Amygdala (tissue), 56 donors: ENCODE data around the gene SH3RF3.
"Not testable (repeated sequence)": the region's sequence is repeated elsewhere in the genome, so short reads cannot be mapped to it uniquely, and the experiment has no call there.

ENCODE experiments used
- DNase-seq, 56 donors: peaks; one replicate each; lab custom pipeline; 2025; lab: John Stamatoyannopoulos, UW

Gene SH3RF3

DNA sequence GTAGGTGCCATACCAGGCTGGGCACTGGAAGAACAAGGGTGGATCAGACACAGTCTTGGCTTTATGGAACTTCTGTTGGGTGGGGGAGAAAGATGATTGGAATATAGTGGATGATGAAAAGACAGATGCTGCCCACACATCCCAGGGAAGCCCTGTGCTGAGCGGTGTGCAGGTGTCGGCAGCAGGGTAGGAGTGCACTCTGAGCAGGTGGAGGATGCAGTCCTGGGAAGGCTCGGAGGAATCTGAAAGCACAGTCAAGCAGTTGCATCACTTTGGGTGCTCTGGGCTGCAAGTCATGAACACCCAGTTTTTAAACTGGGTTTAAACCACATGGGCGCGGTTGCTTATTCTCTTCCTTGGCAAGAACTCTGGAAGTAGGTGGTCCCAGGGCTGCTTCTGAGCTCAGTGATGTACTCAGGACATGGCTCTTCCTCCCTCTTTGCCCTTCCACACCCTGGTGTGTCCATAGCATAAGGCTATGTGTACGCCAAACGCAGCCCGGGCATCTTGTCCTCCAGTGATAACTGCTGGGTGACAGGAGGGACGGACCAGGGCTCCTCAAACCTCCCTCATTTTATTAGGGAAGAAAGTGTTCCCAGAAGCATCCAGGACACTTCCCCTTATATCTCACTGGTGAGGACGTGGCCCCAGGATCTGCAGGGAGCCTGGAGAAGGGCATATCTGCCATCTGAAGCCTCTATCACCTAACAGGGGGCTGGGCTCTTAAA lies 84.0 kb downstream of the SH3RF3 start:
- DNase-seq, result no peak

GRCh38 chr2:109213646-109214433 lies 84.8 kb downstream of the SH3RF3 start:
- DNase-seq, result no peak

GRCh38 chr2:109214651-109215371 lies 85.8 kb downstream of the SH3RF3 start:
- no peak for DNase-seq

GRCh38 chr2:109215866-109216265 lies 86.9 kb downstream of the SH3RF3 start:
- no peak for DNase-seq

DNA sequence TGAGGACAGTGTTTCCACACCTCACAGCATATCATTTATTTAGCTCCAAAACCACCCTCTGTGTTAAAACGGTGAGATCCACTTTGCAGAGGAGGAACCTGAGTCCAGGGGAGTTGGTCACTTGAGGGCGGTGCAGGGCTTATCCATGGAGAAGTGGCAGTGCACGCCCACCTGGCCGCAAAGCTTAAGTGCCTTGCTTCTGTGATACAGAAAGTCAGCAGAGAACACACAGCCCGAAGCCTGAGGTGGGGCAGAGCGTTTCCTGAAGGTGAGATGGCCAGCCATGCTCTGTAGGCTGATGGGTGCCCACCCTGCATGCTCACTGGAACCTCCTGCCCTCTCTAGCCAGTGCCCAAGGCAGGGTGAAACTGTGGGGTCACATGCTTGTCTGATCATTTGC lies 87.3 kb downstream of the SH3RF3 start:
- DNase-seq, result no peak

- DNase-seq, result peak in 1 of 56 donors; percentile 19
These were observed 88.5 kb downstream of the SH3RF3 start for GRCh38 chr2:109217362-109218086.

- DNase-seq, result peak in 2 of 56 donors; percentile 37 to 45
These were observed 89.2 kb downstream of the SH3RF3 start for GRCh38 chr2:109218087-109218791.

GRCh38 chr2:109218792-109219126 lies 89.8 kb downstream of the SH3RF3 start:
- DNase-seq, result no peak

DNA sequence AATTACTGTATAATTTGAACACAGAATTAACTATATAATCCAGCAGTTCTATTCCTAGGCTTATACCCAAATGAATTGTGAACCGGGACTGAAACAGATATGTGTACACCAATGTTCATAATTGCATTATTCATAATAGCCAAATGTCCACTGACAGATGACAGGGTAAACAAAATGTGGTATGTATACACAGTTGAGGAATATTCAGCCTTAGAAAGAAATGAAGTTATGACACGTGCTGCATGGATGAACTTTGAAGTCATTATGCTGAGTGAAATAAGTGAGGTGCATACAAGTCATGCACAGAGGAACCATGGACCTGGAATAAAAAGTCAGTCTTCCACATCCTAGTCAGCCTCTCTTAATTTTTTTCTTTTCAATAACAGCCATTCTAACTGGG lies 91.9 kb downstream of the SH3RF3 start:
- no peak for DNase-seq

DNA sequence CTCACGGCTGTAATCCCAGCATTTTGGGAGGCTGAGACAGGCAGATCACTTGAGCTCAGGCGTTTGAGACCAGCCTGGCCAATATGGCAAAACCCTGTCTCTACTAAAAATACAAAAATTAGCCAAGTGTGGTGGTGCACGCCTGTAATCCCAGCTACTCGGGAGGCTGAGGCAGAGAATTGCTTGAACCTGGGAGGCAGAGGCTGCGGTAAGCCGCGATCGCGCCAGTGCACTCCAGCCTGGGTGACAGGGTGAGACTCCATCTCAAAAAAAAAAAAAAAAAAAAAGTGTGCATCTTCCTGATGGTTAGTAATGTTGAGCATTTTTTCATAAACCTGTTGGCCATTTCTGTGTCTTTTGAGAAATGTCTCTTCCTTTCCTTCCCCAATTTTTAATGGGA lies 92.3 kb downstream of the SH3RF3 start:
- DNase-seq, result not testable (repeated sequence)

GRCh38 chr2:109222422-109222821 lies 93.4 kb downstream of the SH3RF3 start:
- no peak for DNase-seq

DNA sequence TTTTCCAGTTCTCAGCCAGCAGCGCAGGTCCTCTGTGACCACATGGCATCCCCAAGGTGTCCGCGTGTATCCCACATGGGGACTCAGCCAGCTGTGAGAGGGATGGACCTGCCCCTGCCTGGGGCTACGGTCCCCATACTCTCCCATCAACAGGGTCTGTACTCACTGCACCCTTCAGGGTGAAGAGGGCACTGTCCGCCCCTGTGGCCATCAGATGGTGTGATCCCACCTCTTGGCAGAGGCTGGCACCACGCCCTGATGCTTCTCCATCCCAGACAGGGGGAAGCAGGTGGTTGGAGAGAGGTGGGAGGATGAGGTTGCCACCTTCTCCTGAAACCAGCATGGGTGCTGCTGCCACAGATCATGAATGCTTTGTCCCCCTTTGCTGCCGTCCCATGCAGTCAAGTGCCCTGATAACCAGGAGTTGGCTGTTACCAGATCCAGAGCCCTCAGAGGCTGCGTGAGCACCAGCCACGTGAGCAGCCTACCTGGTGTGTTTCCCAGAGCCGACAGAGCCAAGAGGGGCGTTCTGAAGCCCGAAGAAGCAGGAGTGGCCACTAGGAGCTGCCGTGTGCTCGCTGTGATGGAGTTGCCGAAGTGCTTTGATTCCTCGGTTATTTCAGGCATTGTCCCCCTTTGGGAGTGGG lies 93.9 kb downstream of the SH3RF3 start:
- no peak for DNase-seq

- no peak for DNase-seq
These were observed 94.5 kb downstream of the SH3RF3 start for GRCh38 chr2:109223490-109223889.

DNA sequence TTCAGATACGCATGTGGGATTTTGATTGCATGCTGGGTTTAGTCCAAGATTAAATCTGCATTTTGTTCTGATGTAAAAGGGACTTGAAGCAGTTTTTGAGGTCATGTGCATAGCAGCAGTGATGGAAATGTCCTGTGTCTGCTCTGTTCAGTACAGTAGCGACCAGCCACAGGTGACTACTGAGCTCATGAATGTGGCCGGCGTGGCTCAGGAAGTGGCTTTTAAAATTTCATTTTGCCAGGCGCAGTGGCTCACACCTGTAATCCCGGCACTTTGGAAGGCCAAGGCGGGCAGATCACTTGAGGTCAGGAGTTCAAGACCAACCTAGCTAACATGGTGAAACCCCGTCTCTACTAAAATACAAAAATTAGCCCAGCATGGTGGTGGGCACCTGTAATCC lies 95.3 kb downstream of the SH3RF3 start:
- not testable (repeated sequence) for DNase-seq

DNA sequence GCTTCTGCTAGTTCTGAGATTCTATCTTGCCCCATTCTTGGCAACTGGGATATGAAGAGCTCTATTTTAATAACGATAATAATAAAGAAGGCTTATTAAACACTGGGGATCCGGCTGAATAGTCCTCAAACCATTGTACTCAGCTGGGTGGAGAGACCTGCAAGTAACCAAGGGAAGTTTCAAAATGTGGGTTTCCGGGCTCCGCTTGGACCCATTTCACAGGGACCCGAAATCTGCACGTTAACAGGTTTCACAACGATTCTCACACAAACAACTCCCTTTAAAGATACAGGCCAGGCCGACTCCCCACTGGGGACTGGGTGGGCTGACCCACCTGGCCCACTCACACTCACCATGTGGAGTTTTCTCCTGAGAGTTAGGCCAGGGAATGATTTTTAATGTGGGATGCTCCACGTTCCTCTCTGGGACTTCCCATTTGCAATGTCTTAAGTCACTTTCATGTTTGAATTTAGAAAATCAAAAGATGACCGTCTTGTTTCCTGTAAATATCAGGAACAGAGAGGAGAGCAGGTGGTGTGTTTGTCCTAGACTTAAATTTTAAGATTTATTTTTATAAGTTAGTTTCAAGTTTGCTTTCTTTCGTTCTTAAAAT lies 96.3 kb downstream of the SH3RF3 start:
- no peak for DNase-seq

DNA sequence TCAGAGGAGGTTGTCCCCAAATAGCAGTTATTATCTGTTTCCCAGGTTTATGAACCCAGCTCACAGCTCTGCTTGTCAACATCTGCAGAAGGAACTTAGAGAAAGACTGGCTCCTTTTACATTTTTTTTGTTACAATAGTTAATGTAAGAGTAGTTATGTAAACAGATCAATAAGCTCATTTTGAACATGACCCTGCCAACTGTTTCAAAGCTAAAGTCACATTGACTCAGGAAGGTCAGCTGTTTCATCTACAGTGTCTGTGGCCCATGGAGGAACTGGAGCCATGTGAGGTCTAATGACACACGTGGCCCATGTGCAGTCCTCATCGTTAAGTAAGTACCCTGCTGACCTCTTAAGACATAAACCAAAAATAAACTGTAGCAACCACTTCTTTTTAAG lies 97.1 kb downstream of the SH3RF3 start:
- DNase-seq, result peak in 1 of 56 donors; percentile 17

DNA sequence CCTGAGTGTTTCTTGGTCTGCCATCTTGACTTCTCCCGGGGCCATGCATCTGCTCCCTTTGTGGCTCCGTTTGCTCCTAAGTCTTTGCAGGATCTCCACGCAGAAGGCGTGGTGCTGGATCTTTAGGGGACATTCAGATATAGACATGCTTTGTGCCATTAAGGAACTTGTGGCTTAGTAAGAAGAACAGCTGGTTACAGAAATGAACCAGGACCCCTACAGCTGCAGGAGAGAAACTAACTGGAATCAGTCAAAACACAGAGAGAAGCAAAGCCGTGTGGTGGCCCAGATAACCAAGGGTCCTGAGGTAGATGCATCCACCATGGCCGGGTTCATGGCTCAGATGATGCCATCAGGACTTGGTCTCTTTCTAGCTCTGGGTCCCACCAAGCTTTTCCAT lies 97.6 kb downstream of the SH3RF3 start:
- DNase-seq, result no peak

DNA sequence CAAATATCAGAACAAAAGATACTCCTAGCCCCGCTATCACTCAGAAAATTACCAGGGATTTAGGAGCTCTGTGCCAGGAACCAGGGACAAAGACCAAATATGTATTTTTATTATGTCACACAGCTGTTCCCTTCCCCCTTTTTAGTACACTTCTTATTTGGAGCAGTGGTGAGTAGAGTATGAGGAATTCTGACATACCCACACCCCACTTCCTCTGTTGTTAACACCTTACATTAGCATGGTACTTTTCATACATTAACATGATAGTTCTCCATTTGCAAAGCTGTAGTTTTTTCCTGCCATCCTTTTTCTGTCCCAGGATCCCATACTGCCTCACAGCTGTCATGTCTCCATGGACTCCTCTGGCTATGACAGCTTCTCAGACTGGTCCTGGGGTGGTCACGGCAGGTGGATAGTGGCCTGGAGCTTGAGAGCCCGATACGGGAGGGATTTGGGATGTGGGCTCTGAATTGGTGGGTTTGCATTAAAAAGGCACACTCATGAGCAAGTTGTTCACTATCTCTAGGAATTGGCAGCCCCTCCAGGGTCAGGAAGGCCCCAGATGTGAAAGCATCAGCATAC lies 100.2 kb downstream of the SH3RF3 start:
- DNase-seq, result no peak

GRCh38 chr2:109230941-109231420 lies 102.0 kb downstream of the SH3RF3 start:
- DNase-seq, result no peak
